BJ (cell line): ENCODE data around the gene MALRD1. TPM values are rescaled to one million over a fixed set of nuclear protein-coding genes. Genes with fewer than 3 reads are reported as not detected.

Experiments used
- CTCF ChIA-PET: fragments of 350-600 bp; formaldehyde crosslinking; extraction: SDS; loops from one replicate; lab custom pipeline; 2021; ENCODE audit warnings: antibody characterized with exemption, inconsistent platforms; lab: Yijun Ruan, JAX
- POLR2A ChIA-PET: fragments of 300-600 bp; sonication (Branson Sonifier 250); formaldehyde crosslinking; extraction: SDS; loops from one replicate; lab custom pipeline; 2021; ENCODE audit warnings: antibody characterized with exemption; lab: Charles Lee
- DNase-seq: peaks from one replicate; pipeline ENCODE4 v3.0.0-alpha.2; 2011; ENCODE audit warnings: low read depth
- H3K27me3 ChIP-seq: 2 replicates; pipeline ENCODE4 v1.6.0; 2011; ENCODE audit warnings: low read length; ENCODE audit not compliant: control insufficient read depth, insufficient read depth
- H3K36me3 ChIP-seq: 2 replicates; pipeline ENCODE4 v1.5.1; 2011; ENCODE audit warnings: low read length; ENCODE audit not compliant: control insufficient read depth, insufficient read depth
- H3K4me3 ChIP-seq: 2 replicates; pipeline ENCODE4 v1.5.1; 2011; ENCODE audit warnings: low read depth, mild to moderate bottlenecking, control low read depth, low read length
- polyA plus RNA-seq: library from polyadenylated mRNA; depleted of rRNA; stranded (reverse); fragments of >200 nt; gene quantifications from 2 replicates; pipeline ENCODE4 v1.2.3, GENCODE V29; 2011
- TF ChIP-seq, protein P1 (sequence below): IDR thresholded peaks from 2 replicates; pipeline ENCODE4 v1.5.1; 2011; ENCODE audit warnings: low read depth, mild to moderate bottlenecking, control low read depth, inconsistent platforms, low read length, moderate library complexity; ENCODE audit not compliant: insufficient read depth

The MALRD1 gene
- polyA plus RNA-seq, 1 experiment: not detected

DNA sequence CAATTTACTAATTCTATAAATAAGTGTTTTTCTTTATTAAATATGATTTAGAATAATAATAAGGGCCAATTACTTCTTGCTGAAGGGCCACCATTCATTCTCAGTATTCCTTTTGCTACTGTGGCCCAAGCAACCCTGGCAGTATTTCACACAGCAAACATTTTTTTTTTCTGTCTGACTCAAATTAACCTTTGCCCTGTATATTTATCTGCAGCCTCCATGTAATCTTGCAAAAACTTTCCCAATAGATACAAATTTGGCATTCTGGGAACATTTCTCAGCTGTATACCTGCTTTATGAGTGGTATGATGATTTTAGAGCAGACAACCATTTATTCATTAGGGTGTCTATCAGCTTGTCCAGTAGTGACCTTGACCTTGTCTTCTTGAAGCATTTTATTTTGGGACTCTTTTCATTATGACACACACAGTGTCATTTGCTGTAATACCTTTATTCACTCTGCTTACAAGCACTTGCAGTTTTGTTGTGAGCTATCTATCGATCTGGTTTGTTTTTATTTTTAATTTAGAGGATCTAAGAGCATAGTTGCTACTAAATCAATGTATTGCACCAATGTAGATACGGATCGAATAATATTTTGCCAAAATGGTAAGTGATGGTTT lies 607.9 kb downstream of the MALRD1 start:
- POLR2A ChIA-PET: no interaction called here
- no peaks in the 10 kb centered on the region for H3K36me3 ChIP-seq
- DNase-seq: no peak
- H3K4me3 ChIP-seq: no peak overlapping the region
- CTCF ChIA-PET: interaction anchor here (1.5 kb wide), 1 partner anchor 27 kb away, joined by 4 read pairs; no protein-coding TSS in a partner anchor
- no peaks in the 10 kb centered on the region for H3K27me3 ChIP-seq
- TF ChIP-seq, protein P1, sequence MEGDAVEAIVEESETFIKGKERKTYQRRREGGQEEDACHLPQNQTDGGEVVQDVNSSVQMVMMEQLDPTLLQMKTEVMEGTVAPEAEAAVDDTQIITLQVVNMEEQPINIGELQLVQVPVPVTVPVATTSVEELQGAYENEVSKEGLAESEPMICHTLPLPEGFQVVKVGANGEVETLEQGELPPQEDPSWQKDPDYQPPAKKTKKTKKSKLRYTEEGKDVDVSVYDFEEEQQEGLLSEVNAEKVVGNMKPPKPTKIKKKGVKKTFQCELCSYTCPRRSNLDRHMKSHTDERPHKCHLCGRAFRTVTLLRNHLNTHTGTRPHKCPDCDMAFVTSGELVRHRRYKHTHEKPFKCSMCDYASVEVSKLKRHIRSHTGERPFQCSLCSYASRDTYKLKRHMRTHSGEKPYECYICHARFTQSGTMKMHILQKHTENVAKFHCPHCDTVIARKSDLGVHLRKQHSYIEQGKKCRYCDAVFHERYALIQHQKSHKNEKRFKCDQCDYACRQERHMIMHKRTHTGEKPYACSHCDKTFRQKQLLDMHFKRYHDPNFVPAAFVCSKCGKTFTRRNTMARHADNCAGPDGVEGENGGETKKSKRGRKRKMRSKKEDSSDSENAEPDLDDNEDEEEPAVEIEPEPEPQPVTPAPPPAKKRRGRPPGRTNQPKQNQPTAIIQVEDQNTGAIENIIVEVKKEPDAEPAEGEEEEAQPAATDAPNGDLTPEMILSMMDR: no peak

DNA sequence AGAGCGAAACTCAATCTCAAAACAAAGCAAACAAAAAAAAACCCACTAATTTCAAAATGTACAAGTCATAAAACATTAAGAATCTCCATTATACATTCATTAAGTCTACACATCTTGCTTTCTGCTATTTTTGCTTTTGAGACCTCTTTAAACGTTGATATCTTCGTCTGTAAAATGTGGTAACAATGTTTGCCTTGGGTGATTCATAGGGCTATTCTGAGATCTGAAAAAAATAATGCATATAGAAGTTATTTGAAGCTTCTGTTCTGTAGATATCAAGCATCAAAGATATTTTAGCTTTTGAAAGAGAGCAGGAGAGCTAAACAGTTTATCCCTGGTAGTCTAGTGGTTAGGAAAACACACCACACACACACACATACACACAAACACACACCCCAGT lies 609.5 kb downstream of the MALRD1 start:
- ChIA-PET CTCF (interaction anchor here (0.7 to 1.5 kb wide), 2 partner anchors 25 to 57 kb away, joined by 4 read pairs; no protein-coding TSS in a partner anchor), POLR2A (no interaction called here)
- Histone ChIP-seq H3K36me3 (no peaks in the 10 kb centered on the region), H3K4me3 (no peak overlapping the region), H3K27me3 (no peaks in the 10 kb centered on the region)
- TF ChIP-seq, protein P1: no peak
- no peak for DNase-seq

DNA sequence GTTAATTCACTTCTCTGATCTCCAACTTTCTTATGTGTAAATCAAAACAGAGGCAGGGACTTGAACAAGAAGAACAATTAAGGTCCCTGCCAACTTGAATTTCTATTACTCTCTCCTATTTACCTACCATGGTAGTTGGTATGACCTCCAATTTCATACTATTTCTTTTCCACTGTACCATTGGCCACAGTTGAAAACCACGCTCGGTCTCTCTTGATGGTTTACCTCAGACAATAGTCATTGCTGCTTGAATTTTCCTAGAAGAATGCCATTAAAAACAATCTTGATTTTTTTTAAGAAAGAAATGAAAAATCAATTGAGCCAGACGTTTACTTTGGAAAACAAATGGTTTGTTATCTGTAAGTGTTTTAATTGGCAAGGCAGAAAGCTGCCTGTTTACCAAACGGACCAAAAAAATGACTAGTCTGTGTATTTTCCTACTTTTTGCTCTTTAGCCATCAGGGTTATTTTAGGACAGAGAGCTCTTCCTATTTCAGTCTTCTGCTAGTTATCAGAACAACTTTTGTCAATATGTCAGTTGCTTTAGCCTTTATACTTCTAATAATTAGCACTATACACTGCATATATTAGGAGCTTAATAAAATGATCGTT lies 610.1 kb downstream of the MALRD1 start:
- ChIA-PET CTCF (interaction anchor here (0.7 kb wide), 1 partner anchor 56 kb away, joined by 4 read pairs; no protein-coding TSS in a partner anchor), POLR2A (no interaction called here)
- Histone ChIP-seq H3K27me3 (0 out of 2 replicates have a peak, but pooled peaks cover under 1% of the 10 kb centered on the region), H3K4me3 (no peak overlapping the region), H3K36me3 (no peaks in the 10 kb centered on the region)
- TF ChIP-seq, protein P1: no peak
- DNase-seq: no peak

DNA sequence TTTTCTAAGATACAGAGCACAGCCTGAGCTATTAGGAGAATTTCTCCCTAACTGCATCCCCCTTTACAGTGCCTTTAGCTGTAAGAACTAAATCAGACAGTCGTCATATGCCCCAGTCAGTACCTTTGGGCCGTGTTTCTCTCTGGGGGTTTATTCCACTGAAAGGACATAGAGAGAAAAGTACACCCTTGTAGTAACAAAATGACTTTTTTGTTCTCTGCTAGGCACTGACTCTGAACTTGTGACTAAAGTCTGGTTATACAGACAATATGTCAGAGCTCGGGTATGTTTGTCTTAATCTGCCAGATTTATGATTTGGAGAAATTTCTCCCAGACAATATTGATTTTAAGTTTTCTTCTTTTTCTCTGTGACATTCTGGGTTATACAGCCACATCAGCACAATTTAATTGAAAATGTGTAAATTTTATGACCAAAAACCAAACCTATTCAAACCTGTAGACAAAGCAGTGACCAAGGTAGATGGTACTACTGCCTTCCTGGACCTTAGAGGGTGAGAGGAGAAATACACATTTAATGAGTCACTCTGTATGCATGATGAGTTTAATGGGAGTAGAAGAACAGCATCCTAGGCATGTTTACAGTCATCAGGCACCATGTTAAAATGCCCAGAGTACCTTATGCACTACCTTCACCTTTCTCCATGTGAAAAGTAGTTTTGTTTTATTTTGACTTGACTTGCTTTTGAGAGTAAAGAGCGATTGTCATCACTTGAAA lies 611.5 kb downstream of the MALRD1 start:
- Histone ChIP-seq H3K36me3 (no peaks in the 10 kb centered on the region), H3K4me3 (no peak overlapping the region), H3K27me3 (0 out of 2 replicates have a peak, but pooled peaks cover 2% of the 10 kb centered on the region)
- TF ChIP-seq, protein P1: no peak
- no peak for DNase-seq
- CTCF ChIA-PET: interaction anchor here (0.6 kb wide), 1 partner anchor 951 kb away, joined by 4 read pairs; no protein-coding TSS in a partner anchor
- POLR2A ChIA-PET: no interaction called here

DNA sequence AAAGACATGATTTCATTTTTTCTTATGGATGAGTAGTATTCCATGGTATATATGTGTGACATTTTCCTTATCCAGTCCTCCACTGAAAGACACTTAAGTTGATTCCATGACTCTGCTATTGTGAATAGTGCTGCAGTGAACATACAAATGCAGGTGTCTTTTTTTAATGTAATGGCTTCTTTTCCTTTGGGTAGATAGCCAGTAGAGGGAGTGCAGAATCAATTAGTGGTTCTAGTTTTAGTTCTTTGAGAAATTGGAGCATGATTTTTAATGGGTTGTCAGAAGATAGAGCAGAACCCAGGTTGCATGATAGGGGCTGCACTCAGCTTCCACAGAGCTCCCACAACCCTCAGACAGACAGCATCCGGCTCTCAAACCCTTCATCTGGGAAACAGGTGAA lies 614.7 kb downstream of the MALRD1 start:
- H3K27me3 ChIP-seq: 0 out of 2 replicates have a peak, but pooled peaks cover 2% of the 10 kb centered on the region
- no peak for DNase-seq
- CTCF ChIA-PET: no interaction called here
- no peaks in the 10 kb centered on the region for H3K36me3 ChIP-seq
- no peak overlapping the region for H3K4me3 ChIP-seq
- TF ChIP-seq, protein P1: no peak
- POLR2A ChIA-PET: no interaction called here
